ENCODE measurements around the gene DNAH9.

Gene DNAH9

DNA sequence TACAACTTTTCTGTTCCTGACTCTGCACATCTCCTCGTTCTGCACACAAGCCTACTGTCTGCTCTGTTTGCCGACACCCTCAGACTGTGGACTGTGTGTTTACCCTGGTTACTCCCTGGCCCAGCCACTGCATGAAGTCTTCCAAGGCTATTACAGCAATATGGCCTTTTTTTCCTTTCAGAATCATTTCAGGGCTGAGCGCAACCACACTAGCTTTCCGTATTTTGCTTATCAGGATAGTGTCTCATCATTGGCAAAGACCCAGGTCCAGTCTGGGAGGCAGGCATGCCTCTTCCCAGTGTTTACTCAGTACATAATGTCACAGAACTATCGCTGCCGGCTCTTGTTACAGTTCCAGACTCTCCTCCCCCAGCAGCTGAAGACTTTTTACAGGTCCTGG, 10.1 kb downstream of the DNAH9 start:
- TF ChIP-seq, protein P1, sequence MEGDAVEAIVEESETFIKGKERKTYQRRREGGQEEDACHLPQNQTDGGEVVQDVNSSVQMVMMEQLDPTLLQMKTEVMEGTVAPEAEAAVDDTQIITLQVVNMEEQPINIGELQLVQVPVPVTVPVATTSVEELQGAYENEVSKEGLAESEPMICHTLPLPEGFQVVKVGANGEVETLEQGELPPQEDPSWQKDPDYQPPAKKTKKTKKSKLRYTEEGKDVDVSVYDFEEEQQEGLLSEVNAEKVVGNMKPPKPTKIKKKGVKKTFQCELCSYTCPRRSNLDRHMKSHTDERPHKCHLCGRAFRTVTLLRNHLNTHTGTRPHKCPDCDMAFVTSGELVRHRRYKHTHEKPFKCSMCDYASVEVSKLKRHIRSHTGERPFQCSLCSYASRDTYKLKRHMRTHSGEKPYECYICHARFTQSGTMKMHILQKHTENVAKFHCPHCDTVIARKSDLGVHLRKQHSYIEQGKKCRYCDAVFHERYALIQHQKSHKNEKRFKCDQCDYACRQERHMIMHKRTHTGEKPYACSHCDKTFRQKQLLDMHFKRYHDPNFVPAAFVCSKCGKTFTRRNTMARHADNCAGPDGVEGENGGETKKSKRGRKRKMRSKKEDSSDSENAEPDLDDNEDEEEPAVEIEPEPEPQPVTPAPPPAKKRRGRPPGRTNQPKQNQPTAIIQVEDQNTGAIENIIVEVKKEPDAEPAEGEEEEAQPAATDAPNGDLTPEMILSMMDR (conservative IDR thresholded peaks at IDR 0.05; ENCODE audit: low read depth, low read length), result no peak

DNA sequence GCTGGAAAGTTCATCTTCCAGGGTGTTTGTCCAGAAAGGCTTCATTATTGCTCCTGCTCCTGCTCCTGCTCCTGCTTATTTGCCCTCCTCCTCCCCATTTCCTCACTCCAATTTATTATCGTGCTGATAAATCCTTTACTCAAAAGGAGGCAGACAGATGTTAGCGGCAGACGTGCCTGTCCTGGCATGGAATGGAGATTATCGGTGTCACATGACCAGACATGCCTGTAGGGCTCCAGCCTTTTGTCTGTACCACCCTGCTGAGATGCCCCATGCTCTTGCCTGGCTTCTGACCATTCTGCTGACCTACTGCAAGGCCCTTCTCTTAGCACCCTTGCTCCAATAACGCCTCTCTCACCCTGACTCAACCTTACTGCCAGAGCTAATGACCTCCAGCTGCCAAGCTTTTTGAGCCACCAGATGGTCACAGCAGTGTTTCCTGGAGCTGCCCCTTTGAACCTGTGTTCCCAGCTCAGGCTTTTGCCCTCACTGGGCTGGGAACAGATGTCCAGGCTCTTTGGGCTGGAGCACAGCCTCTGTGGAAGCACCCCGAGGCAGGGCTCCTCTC, 12.8 kb downstream of the DNAH9 start:
- no peak overlapping the region for H3K27ac ChIP-seq
- TF ChIP-seq, protein P1 (conservative IDR thresholded peaks at IDR 0.05; ENCODE audit: low read depth, low read length), result no peak
- no peak overlapping the region for H3K4me3 ChIP-seq (IDR thresholded peaks at IDR 0.05; ENCODE audit: insufficient read depth, low read depth, low read length)
- no peaks in the 10 kb centered on the region for H3K27me3 ChIP-seq (ENCODE audit: insufficient read depth, low read depth)
- no peaks in the 10 kb centered on the region for H3K4me1 ChIP-seq (ENCODE audit: low read depth, poor library complexity, severe bottlenecking)
- H3K4me2 ChIP-seq, result no peak overlapping the region
- no peaks in the 10 kb centered on the region for H4K20me1 ChIP-seq (ENCODE audit: insufficient read depth)
- no peaks in the 10 kb centered on the region for H3K79me2 ChIP-seq (ENCODE audit: insufficient read depth, low read depth)
- H3K9ac ChIP-seq, result no peak overlapping the region
- no peaks in the 10 kb centered on the region for H3K36me3 ChIP-seq (ENCODE audit: insufficient read depth)
- no peak overlapping the region for H2AFZ ChIP-seq (ENCODE audit: low read depth)

More for the DNA sequence above, 10.1 kb downstream of the DNAH9 start:
- no peaks in the 10 kb centered on the region for H3K27me3 ChIP-seq (ENCODE audit: insufficient read depth, low read depth)
- no peak overlapping the region for H3K4me3 ChIP-seq (IDR thresholded peaks at IDR 0.05; ENCODE audit: insufficient read depth, low read depth, low read length)
- H3K4me1 ChIP-seq (ENCODE audit: low read depth, poor library complexity, severe bottlenecking), result no peaks in the 10 kb centered on the region
- no peaks in the 10 kb centered on the region for H4K20me1 ChIP-seq (ENCODE audit: insufficient read depth)
- no peaks in the 10 kb centered on the region for H3K79me2 ChIP-seq (ENCODE audit: insufficient read depth, low read depth)
- no peak overlapping the region for H2AFZ ChIP-seq (ENCODE audit: low read depth)
- no peak overlapping the region for H3K4me2 ChIP-seq
- H3K27ac ChIP-seq, result no peak overlapping the region
- no peaks in the 10 kb centered on the region for H3K36me3 ChIP-seq (ENCODE audit: insufficient read depth)
- no peak overlapping the region for H3K9ac ChIP-seq

DNA sequence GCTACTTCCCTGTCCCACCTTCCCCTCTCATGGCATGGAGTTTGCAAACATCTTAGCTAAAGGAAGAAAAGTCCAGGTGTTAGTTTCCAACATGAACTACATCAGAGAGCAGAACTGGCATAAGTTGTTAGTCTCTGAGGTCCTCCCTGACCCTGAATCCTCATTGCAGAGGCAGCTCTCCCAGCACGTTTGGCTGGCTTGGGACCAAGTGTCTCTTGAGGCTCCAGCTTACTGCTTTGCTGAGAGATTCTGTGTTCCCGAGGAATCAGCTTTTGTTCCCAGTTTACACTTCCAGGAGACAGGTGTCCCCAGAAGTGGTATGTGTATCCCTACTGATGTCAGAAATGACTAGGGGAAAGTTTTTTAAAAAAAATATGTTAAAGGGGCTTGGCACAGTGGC, 14.7 kb downstream of the DNAH9 start:
- Histone ChIP-seq H3K9ac (no peak overlapping the region), H3K36me3 (ENCODE audit: insufficient read depth) (no peaks in the 10 kb centered on the region), H3K4me1 (ENCODE audit: low read depth, poor library complexity, severe bottlenecking) (no peaks in the 10 kb centered on the region), H3K27me3 (ENCODE audit: insufficient read depth, low read depth) (no peaks in the 10 kb centered on the region), H4K20me1 (ENCODE audit: insufficient read depth) (no peaks in the 10 kb centered on the region), H3K79me2 (ENCODE audit: insufficient read depth, low read depth) (no peaks in the 10 kb centered on the region), H3K27ac (no peak overlapping the region), H3K4me3 (IDR thresholded peaks at IDR 0.05; ENCODE audit: insufficient read depth, low read depth, low read length) (no peak overlapping the region), H3K4me2 (no peak overlapping the region), H2AFZ (ENCODE audit: low read depth) (no peak overlapping the region)
- TF ChIP-seq, protein P1 (conservative IDR thresholded peaks at IDR 0.05; ENCODE audit: low read depth, low read length), result no peak

DNA sequence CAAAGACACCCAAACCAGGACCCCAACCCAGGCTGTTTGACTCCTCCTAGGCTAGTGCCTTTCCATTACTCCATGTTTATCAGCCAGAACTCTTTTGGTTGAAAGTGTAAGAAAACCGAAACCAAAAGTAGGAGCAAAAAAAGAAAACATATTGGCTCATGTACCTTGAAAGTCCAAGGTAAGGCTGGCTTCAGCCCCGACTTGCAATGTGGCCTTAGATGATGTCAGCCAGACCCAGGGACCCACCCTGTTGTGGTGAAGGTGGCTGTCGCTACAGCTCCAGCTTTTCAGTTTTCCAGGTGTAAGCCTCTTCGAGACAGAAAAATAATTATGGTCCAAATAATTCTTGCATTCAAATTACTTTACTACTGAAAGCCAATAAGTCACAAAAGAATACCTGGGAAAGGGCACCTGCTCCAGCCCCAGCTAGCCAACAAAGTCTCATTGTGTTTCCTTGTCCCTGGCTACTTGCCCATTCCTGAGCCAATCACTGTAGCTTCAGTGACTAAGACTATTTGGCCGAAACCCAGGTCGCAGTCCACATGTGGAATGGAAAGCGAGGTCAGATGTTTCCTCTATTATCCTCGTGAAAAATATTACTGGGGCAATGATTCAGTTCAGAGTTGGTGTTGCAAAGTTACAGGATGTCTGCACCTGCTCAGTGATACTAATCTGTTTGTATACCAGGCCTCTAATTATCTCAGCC, 20.7 kb downstream of the DNAH9 start:
- H3K36me3 ChIP-seq (ENCODE audit: insufficient read depth), result no peaks in the 10 kb centered on the region
- TF ChIP-seq, protein P1 (conservative IDR thresholded peaks at IDR 0.05; ENCODE audit: low read depth, low read length), result no peak
- H3K27me3 ChIP-seq (ENCODE audit: insufficient read depth, low read depth), result no peaks in the 10 kb centered on the region
- H4K20me1 ChIP-seq (ENCODE audit: insufficient read depth), result no peaks in the 10 kb centered on the region
- no peak overlapping the region for H3K4me3 ChIP-seq (IDR thresholded peaks at IDR 0.05; ENCODE audit: insufficient read depth, low read depth, low read length)
- H3K27ac ChIP-seq, result no peak overlapping the region
- no peak overlapping the region for H3K4me2 ChIP-seq
- H2AFZ ChIP-seq (ENCODE audit: low read depth), result no peak overlapping the region
- no peak overlapping the region for H3K9ac ChIP-seq
- no peaks in the 10 kb centered on the region for H3K79me2 ChIP-seq (ENCODE audit: insufficient read depth, low read depth)
- no peaks in the 10 kb centered on the region for H3K4me1 ChIP-seq (ENCODE audit: low read depth, poor library complexity, severe bottlenecking)

All from KMS-11 (cell line).